ENCODE results near the gene KDM8. TPM values are rescaled to one million over a fixed set of nuclear protein-coding genes. Genes with fewer than 3 reads are reported as not detected.
"Not testable (repeated sequence)": the region's sequence is repeated elsewhere in the genome, so short reads cannot be mapped to it uniquely, and the experiment has no call there.

KDM8 gene
- total RNA-seq, 1 donor from 2014 or later = 3.2 TPM

GRCh38 chr16:27204312-27204915 lies 1.1 kb downstream of the KDM8 start:
- TF ChIP-seq, protein P1, sequence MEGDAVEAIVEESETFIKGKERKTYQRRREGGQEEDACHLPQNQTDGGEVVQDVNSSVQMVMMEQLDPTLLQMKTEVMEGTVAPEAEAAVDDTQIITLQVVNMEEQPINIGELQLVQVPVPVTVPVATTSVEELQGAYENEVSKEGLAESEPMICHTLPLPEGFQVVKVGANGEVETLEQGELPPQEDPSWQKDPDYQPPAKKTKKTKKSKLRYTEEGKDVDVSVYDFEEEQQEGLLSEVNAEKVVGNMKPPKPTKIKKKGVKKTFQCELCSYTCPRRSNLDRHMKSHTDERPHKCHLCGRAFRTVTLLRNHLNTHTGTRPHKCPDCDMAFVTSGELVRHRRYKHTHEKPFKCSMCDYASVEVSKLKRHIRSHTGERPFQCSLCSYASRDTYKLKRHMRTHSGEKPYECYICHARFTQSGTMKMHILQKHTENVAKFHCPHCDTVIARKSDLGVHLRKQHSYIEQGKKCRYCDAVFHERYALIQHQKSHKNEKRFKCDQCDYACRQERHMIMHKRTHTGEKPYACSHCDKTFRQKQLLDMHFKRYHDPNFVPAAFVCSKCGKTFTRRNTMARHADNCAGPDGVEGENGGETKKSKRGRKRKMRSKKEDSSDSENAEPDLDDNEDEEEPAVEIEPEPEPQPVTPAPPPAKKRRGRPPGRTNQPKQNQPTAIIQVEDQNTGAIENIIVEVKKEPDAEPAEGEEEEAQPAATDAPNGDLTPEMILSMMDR (IDR thresholded peaks at IDR 0.05; ENCODE audit: borderline replicate concordance) = no peak
- intact Hi-C loops (cut with micrococcal nuclease) = no loop called here
- H3K27me3 ChIP-seq (ENCODE audit: low read depth) = no peaks in the 10 kb centered on the region
- H3K9me3 ChIP-seq (replicated peaks) = no peaks in the 10 kb centered on the region
- H3K27ac ChIP-seq (replicated peaks) = peak overlapping the region; percentile 99
- peaks cover 17% of the 10 kb centered on the region for H3K4me1 ChIP-seq
- H3K4me3 ChIP-seq = peak overlapping the region; percentile 83
- DNase-seq = no peak
- H3K36me3 ChIP-seq = no peaks in the 10 kb centered on the region

- Histone ChIP-seq H3K4me1 (peaks cover 17% of the 10 kb centered on the region), H3K27me3 (ENCODE audit: low read depth) (no peaks in the 10 kb centered on the region), H3K36me3 (peaks cover 8% of the 10 kb centered on the region), H3K9me3 (replicated peaks) (no peaks in the 10 kb centered on the region), H3K27ac (replicated peaks) (no peak overlapping the region), H3K4me3 (no peak overlapping the region)
- TF ChIP-seq, protein P1 (IDR thresholded peaks at IDR 0.05; ENCODE audit: borderline replicate concordance) = no peak
- DNase-seq = no peak
- intact Hi-C loops (cut with micrococcal nuclease) = no loop called here
Measured at GRCh38 chr16:27205423-27206065, 2.2 kb downstream of the KDM8 start.

DNA sequence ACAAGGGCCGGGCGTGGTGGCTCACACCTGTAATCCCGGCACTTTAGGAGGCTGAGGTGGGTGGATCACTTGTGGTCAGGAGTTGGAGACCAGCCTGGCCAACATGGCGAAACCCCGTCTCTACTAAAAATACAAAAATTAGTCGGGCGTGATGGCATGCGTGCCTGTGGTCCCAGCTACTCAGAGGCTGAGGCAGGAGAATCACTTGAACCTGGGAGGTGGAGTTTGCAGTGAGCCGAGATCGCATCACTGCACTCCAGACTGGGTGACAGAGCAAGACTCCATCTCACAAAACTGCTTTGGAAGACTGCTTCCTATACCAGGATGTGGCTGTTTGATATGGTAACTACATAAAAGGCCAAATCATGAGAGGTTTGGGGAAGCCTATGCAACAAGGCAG lies 3.8 kb downstream of the KDM8 start:
- DNase-seq; intact Hi-C loops (cut with micrococcal nuclease); H3K27ac ChIP-seq (replicated peaks); H3K9me3 ChIP-seq (replicated peaks); H3K27me3 ChIP-seq (ENCODE audit: low read depth); H3K4me3 ChIP-seq: not testable (repeated sequence)
- H3K36me3 ChIP-seq = peaks cover 24% of the 10 kb centered on the region
- H3K4me1 ChIP-seq = peaks cover 17% of the 10 kb centered on the region

- no peak for DNase-seq
- Histone ChIP-seq H3K4me3 (no peak overlapping the region), H3K27ac (replicated peaks) (no peak overlapping the region), H3K9me3 (replicated peaks) (no peaks in the 10 kb centered on the region), H3K27me3 (ENCODE audit: low read depth) (no peaks in the 10 kb centered on the region), H3K4me1 (peaks cover 13% of the 10 kb centered on the region), H3K36me3 (peaks cover 30% of the 10 kb centered on the region)
- TF ChIP-seq, protein P1 (IDR thresholded peaks at IDR 0.05; ENCODE audit: borderline replicate concordance) = no peak
- intact Hi-C loops (cut with micrococcal nuclease) = no loop called here
Measured at GRCh38 chr16:27208081-27208680, 4.9 kb downstream of the KDM8 start.

GRCh38 chr16:27208796-27209195 lies 5.5 kb downstream of the KDM8 start:
- no peak for DNase-seq
- intact Hi-C loops (cut with micrococcal nuclease) = no loop called here
- H3K27ac ChIP-seq (replicated peaks) = no peak overlapping the region

More at GRCh38 chr16:27208796-27209195, 5.5 kb downstream of the KDM8 start:
- Histone ChIP-seq H3K9me3 (replicated peaks) (no peaks in the 10 kb centered on the region), H3K36me3 (peaks cover 30% of the 10 kb centered on the region), H3K4me1 (peaks cover 12% of the 10 kb centered on the region), H3K4me3 (no peak overlapping the region), H3K27me3 (ENCODE audit: low read depth) (no peaks in the 10 kb centered on the region)
- TF ChIP-seq, protein P1 (IDR thresholded peaks at IDR 0.05; ENCODE audit: borderline replicate concordance) = no peak
